Mammary epithelial cell (primary cell): Measurements from ENCODE around the gene DENND1A.

ENCODE experiments used
- EZH2 ChIP-seq: IDR thresholded peaks from 2 replicates; pipeline ENCODE4 v1.6.1; 2012; ENCODE audit warnings: low read length, inconsistent platforms, borderline replicate concordance
- TF ChIP-seq, protein P1 (sequence below), 2 donors: IDR thresholded peaks in 1 of 2; conservative IDR thresholded peaks in 1 of 2; 2 replicates each; pipeline ENCODE4 v1.5.1; 2011 to 2012; ENCODE audit warnings: inconsistent platforms in 2 of 2, low read length in 2 of 2, mild to moderate bottlenecking in 2 of 2, control low read depth in 1 of 2, low read depth in 1 of 2; ENCODE audit not compliant: insufficient read depth in 1 of 2; ENCODE audit errors: extremely low read depth in 1 of 2

DNA sequence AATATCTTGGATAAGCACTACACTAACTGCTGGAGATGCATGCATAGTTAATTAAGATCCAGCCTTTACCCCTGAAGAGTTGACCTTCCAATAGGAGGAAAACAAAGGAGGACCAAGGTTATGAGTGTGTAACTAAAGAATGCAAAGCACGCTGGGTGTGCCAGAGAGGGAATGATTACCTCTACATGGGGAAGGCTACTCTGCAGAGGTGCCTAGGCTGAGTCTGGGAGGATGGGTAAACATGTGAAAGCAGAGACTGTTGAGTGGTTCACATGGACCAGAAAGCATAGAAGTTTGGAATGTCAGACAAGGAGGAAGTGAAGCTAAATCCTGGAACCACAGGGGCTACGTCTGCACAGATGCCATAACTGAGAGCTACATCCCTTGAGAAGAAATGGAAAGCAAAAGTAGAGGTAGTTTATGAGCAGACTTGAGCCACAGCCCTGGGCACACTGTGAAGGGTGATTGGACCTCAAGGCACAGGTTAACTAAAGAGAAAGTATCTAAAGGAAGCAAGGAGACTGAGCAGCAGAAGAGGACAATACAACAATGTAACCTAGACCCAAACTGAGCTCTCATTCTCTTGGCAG is 176.2 kb downstream of the DENND1A start:
- TF ChIP-seq, protein P1, sequence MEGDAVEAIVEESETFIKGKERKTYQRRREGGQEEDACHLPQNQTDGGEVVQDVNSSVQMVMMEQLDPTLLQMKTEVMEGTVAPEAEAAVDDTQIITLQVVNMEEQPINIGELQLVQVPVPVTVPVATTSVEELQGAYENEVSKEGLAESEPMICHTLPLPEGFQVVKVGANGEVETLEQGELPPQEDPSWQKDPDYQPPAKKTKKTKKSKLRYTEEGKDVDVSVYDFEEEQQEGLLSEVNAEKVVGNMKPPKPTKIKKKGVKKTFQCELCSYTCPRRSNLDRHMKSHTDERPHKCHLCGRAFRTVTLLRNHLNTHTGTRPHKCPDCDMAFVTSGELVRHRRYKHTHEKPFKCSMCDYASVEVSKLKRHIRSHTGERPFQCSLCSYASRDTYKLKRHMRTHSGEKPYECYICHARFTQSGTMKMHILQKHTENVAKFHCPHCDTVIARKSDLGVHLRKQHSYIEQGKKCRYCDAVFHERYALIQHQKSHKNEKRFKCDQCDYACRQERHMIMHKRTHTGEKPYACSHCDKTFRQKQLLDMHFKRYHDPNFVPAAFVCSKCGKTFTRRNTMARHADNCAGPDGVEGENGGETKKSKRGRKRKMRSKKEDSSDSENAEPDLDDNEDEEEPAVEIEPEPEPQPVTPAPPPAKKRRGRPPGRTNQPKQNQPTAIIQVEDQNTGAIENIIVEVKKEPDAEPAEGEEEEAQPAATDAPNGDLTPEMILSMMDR (conservative IDR thresholded peaks at IDR 0.05 in 1 of 2, IDR thresholded peaks at IDR 0.05 in 1 of 2; ENCODE audit: extremely low read depth in 1 of 2, insufficient read depth in 1 of 2, low read depth in 1 of 2, low read length in 2 of 2): no peak
- TF ChIP-seq EZH2: no peak
